HepG2 (cell line): ENCODE results near the gene CAMK2N2. TPM values are rescaled to one million over a fixed set of nuclear protein-coding genes. Genes with fewer than 3 reads are reported as not detected.

Experiments
- AGO2 ChIP-seq: fragments of 200-400 bp; formaldehyde crosslinking; optimal IDR thresholded peaks from 2 replicates; pipeline ENCODE3; 2017; ENCODE audit warnings: mild to moderate bottlenecking, low read depth, low read length, moderate library complexity
- ATF7 ChIP-seq, 2 experiments: fragments of 450-650 bp in 1 of 2; sonication (generic) in 1 of 2; formaldehyde crosslinking in 1 of 2; IDR thresholded peaks; 2 replicates each; pipeline versions ENCODE4 v1.4.0 to v1.6.1; 2016 to 2020; ENCODE audit warnings: antibody characterized with exemption in 1 of 2, mild to moderate bottlenecking in 1 of 2, missing genetic modification reagents in 1 of 2
- HOXA5 ChIP-seq: sonication (generic); formaldehyde crosslinking; IDR thresholded peaks from 2 replicates; pipeline ENCODE4 v1.4.0; 2020; ENCODE audit warnings: missing genetic modification reagents
- JUNB ChIP-seq: sonication (generic); formaldehyde crosslinking; IDR thresholded peaks from 2 replicates; pipeline ENCODE4 v1.8.0; 2022; ENCODE audit warnings: missing genetic modification reagents, mild to moderate bottlenecking, borderline replicate concordance
- MAZ ChIP-seq, 2 experiments: sonication (generic) in 1 of 2; formaldehyde crosslinking in 1 of 2; IDR thresholded peaks; 2 replicates each; pipeline versions ENCODE4 v1.5.0 to v1.6.1; 2012 to 2020; ENCODE audit warnings: low read depth in 2 of 2, mild to moderate bottlenecking in 2 of 2, borderline replicate concordance in 1 of 2, improper control_type of control experiment in 1 of 2, low read length in 1 of 2, missing genetic modification reagents in 1 of 2, moderate library complexity in 1 of 2
- NFYB ChIP-seq: sonication (generic); formaldehyde crosslinking; IDR thresholded peaks from 2 replicates; pipeline ENCODE4 v1.4.0; 2020; ENCODE audit warnings: missing genetic modification reagents
- SATB2 ChIP-seq: sonication (generic); formaldehyde crosslinking; IDR thresholded peaks from 2 replicates; pipeline ENCODE4 v1.5.0; 2020; ENCODE audit warnings: missing genetic modification reagents
- ZNF101 ChIP-seq: sonication (generic); formaldehyde crosslinking; IDR thresholded peaks from 2 replicates; pipeline ENCODE4 v1.4.0; 2020; ENCODE audit warnings: mild to moderate bottlenecking, low read depth, missing genetic modification reagents, borderline replicate concordance
- ZNF598 ChIP-seq: sonication (generic); formaldehyde crosslinking; IDR thresholded peaks from 2 replicates; pipeline ENCODE4 v1.5.1; 2020; ENCODE audit warnings: mild to moderate bottlenecking, missing genetic modification reagents, borderline replicate concordance
- ZNF629 ChIP-seq: sonication (generic); formaldehyde crosslinking; conservative IDR thresholded peaks from 2 replicates; pipeline ENCODE4 v1.5.0; 2020; ENCODE audit warnings: missing genetic modification reagents
- polyA plus RNA-seq, 8 experiments: library from polyadenylated mRNA; depleted of rRNA in 3 of 8; stranded (reverse) in 7 of 8; unstranded in 1 of 8; fragments of >200 nt; fragmentation: Illumina TruSeq in 4 of 8; extraction: Trizol in 4 of 8; gene quantifications; 2 replicates each; pipeline versions ENCODE4 v1.2.1 to v1.2.3, GENCODE V29; 2011 to 2016; ENCODE audit warnings: low read depth in 4 of 8, missing spikeins in 1 of 8, mixed read lengths in 1 of 8; ENCODE audit not compliant: insufficient read depth in 1 of 8
- total RNA-seq, 5 experiments: library from RNA; depleted of rRNA; stranded (reverse); fragments of >200 nt; fragmentation: Illumina TruSeq; extraction: Trizol; gene quantifications; 2 replicates each; pipeline ENCODE4 v1.2.3, GENCODE V29; 2016; ENCODE audit warnings: low read depth in 1 of 5
- TF ChIP-seq, protein P1 (sequence below): sonication (generic); formaldehyde crosslinking; IDR thresholded peaks from 2 replicates; pipeline ENCODE4 v1.4.0; 2020; ENCODE audit warnings: mild to moderate bottlenecking, missing genetic modification reagents, borderline replicate concordance
- TF ChIP-seq, protein P2 (sequence below): sonication (generic); formaldehyde crosslinking; IDR thresholded peaks from 2 replicates; pipeline ENCODE4 v1.9.0; 2021; ENCODE audit warnings: mild to moderate bottlenecking, missing genetic modification reagents
- TF ChIP-seq, protein P3 (sequence below): sonication (generic); formaldehyde crosslinking; IDR thresholded peaks from 2 replicates; pipeline ENCODE4 v1.5.1; 2020; ENCODE audit warnings: mild to moderate bottlenecking, missing genetic modification reagents, borderline replicate concordance
- TF ChIP-seq, protein P4 (sequence below): IDR thresholded peaks from 2 replicates; pipeline ENCODE4 v1.6.1; 2018; ENCODE audit warnings: missing genetic modification reagents, mild to moderate bottlenecking, missing compliant biosample characterization
- TF ChIP-seq, protein P5 (sequence below): sonication (generic); formaldehyde crosslinking; IDR thresholded peaks from 2 replicates; pipeline ENCODE4 v1.5.0; 2020; ENCODE audit warnings: mild to moderate bottlenecking, low read depth, missing genetic modification reagents, borderline replicate concordance

The CAMK2N2 gene
- total and polyA plus RNA-seq, 2 of the 13 experiments (the other 11 are each of a cell fraction or from before 2014, with no cell fraction given) = 0.12 to 0.27 TPM

DNA sequence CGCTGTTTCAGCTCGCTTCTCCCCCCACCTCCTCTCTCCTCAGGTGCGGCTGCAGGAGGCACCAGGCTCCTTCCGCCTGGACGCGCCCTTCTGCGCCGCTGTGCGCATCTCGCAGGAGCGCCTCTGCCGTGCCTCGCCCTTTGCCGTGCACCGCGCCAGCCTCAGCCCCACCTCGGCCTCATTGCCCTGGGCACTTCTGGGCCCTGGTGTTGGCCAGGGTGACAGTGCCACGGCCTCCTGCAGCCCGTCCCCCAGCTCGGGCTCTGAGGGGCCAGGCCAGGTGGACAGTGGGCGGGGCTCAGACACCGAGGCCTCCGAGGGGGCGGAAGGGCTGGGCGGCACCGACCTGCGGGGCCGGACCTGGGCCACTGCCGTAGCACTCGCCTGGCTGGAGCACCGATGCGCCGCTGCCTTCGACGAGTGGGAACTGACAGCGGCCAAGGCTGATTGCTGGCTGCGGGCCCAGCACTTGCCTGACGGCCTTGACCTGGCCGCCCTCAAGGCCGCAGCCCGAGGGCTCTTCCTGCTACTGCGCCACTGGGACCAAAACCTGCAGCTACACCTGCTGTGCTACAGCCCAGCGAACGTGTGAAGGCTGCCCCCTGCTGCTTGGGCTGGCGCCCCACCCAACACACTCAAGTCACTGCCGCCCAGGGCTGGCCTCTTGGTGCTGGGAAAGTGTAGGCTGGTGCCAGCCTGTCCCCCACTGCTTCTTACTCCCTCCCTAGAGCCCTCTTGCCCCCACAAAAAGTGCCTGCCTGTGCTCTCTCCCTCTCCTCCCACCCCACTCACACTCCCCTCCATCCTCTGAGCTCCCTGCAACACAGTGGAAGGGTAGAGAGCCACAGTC lies 19.7 kb downstream of the CAMK2N2 start (continued):
- TF ChIP-seq, protein P1, sequence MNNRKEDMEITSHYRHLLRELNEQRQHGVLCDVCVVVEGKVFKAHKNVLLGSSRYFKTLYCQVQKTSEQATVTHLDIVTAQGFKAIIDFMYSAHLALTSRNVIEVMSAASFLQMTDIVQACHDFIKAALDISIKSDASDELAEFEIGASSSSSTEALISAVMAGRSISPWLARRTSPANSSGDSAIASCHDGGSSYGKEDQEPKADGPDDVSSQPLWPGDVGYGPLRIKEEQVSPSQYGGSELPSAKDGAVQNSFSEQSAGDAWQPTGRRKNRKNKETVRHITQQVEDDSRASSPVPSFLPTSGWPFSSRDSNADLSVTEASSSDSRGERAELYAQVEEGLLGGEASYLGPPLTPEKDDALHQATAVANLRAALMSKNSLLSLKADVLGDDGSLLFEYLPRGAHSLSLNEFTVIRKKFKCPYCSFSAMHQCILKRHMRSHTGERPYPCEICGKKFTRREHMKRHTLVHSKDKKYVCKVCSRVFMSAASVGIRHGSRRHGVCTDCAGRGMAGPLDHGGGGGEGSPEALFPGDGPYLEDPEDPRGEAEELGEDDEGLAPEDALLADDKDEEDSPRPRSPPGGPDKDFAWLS (CRISPR knock-in tag) = peak; percentile 95
- TF ChIP-seq ATF7 (IDR thresholded peaks at IDR 0.05) (no peak), ATF7 (CRISPR knock-in tag; IDR thresholded peaks at IDR 0.05) (no peak; the same call in 1 of the 2 replicates), ZNF101 (no peak), NFYB (no peak), MAZ (IDR thresholded peaks at IDR 0.05; ENCODE audit: borderline replicate concordance, low read depth, low read length) (peak; percentile 43; the same call in 1 of the 2 replicates), MAZ (CRISPR knock-in tag; IDR thresholded peaks at IDR 0.05; ENCODE audit: low read depth) (peak; percentile 94), ZNF629 (CRISPR knock-in tag) (0 out of 2 replicates have a peak, but pooled peaks have one; percentile 61), JUNB (CRISPR knock-in tag) (peak; percentile 2; the same call in 1 of the 2 replicates), SATB2 (CRISPR knock-in tag) (no peak), AGO2 (peak; percentile 99), ZNF598 (CRISPR knock-in tag) (no peak), HOXA5 (peak; percentile 93)
- TF ChIP-seq, protein P2, sequence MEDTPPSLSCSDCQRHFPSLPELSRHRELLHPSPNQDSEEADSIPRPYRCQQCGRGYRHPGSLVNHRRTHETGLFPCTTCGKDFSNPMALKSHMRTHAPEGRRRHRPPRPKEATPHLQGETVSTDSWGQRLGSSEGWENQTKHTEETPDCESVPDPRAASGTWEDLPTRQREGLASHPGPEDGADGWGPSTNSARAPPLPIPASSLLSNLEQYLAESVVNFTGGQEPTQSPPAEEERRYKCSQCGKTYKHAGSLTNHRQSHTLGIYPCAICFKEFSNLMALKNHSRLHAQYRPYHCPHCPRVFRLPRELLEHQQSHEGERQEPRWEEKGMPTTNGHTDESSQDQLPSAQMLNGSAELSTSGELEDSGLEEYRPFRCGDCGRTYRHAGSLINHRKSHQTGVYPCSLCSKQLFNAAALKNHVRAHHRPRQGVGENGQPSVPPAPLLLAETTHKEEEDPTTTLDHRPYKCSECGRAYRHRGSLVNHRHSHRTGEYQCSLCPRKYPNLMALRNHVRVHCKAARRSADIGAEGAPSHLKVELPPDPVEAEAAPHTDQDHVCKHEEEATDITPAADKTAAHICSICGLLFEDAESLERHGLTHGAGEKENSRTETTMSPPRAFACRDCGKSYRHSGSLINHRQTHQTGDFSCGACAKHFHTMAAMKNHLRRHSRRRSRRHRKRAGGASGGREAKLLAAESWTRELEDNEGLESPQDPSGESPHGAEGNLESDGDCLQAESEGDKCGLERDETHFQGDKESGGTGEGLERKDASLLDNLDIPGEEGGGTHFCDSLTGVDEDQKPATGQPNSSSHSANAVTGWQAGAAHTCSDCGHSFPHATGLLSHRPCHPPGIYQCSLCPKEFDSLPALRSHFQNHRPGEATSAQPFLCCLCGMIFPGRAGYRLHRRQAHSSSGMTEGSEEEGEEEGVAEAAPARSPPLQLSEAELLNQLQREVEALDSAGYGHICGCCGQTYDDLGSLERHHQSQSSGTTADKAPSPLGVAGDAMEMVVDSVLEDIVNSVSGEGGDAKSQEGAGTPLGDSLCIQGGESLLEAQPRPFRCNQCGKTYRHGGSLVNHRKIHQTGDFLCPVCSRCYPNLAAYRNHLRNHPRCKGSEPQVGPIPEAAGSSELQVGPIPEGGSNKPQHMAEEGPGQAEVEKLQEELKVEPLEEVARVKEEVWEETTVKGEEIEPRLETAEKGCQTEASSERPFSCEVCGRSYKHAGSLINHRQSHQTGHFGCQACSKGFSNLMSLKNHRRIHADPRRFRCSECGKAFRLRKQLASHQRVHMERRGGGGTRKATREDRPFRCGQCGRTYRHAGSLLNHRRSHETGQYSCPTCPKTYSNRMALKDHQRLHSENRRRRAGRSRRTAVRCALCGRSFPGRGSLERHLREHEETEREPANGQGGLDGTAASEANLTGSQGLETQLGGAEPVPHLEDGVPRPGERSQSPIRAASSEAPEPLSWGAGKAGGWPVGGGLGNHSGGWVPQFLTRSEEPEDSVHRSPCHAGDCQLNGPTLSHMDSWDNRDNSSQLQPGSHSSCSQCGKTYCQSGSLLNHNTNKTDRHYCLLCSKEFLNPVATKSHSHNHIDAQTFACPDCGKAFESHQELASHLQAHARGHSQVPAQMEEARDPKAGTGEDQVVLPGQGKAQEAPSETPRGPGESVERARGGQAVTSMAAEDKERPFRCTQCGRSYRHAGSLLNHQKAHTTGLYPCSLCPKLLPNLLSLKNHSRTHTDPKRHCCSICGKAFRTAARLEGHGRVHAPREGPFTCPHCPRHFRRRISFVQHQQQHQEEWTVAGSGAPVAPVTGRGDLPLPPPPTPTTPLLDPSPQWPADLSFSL (CRISPR knock-in tag) = no peak
- TF ChIP-seq, protein P3, sequence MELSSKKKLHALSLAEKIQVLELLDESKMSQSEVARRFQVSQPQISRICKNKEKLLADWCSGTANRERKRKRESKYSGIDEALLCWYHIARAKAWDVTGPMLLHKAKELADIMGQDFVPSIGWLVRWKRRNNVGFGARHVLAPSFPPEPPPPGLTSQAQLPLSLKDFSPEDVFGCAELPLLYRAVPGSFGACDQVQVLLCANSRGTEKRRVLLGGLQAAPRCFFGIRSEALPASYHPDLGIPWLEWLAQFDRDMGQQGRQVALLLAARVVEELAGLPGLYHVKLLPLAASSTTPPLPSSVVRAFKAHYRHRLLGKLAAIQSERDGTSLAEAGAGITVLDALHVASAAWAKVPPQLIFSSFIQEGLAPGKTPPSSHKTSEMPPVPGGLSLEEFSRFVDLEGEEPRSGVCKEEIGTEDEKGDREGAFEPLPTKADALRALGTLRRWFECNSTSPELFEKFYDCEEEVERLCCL (CRISPR knock-in tag) = no peak
- TF ChIP-seq, protein P4, sequence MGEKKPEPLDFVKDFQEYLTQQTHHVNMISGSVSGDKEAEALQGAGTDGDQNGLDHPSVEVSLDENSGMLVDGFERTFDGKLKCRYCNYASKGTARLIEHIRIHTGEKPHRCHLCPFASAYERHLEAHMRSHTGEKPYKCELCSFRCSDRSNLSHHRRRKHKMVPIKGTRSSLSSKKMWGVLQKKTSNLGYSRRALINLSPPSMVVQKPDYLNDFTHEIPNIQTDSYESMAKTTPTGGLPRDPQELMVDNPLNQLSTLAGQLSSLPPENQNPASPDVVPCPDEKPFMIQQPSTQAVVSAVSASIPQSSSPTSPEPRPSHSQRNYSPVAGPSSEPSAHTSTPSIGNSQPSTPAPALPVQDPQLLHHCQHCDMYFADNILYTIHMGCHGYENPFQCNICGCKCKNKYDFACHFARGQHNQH = peak; percentile 96
- TF ChIP-seq, protein P5, sequence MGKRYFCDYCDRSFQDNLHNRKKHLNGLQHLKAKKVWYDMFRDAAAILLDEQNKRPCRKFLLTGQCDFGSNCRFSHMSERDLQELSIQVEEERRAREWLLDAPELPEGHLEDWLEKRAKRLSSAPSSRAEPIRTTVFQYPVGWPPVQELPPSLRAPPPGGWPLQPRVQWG = no peak
- TF ChIP-seq, all 625 proteins: peak for 358
